Inflammatory macrophage (primary cell): Measurements from ENCODE around the gene PAQR4.

ENCODE experiments used
- DNase-seq, 2 donors: peaks; one replicate each; pipeline ENCODE4 v3.0.0-alpha.2; 2020 to 2022

PAQR4 gene

DNA sequence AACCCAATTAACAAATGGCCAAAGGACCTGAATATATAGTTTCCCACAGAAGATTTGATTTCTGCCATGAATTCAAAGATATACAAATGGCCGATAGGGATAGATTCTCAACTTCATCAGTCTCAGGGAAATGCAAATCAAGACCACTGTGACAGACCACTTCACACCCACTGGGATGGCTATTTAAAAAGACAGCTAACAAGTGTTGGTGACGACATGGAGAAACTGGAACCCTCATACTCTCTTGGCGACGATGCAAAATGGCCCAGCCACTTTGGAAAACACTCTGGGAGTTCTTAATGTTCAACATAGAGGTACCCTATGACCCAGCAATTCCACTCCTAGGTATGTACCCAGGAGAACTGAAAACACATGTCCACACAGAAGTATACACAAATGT is 22.5 kb upstream of the PAQR4 start:
- no peak for DNase-seq

DNA sequence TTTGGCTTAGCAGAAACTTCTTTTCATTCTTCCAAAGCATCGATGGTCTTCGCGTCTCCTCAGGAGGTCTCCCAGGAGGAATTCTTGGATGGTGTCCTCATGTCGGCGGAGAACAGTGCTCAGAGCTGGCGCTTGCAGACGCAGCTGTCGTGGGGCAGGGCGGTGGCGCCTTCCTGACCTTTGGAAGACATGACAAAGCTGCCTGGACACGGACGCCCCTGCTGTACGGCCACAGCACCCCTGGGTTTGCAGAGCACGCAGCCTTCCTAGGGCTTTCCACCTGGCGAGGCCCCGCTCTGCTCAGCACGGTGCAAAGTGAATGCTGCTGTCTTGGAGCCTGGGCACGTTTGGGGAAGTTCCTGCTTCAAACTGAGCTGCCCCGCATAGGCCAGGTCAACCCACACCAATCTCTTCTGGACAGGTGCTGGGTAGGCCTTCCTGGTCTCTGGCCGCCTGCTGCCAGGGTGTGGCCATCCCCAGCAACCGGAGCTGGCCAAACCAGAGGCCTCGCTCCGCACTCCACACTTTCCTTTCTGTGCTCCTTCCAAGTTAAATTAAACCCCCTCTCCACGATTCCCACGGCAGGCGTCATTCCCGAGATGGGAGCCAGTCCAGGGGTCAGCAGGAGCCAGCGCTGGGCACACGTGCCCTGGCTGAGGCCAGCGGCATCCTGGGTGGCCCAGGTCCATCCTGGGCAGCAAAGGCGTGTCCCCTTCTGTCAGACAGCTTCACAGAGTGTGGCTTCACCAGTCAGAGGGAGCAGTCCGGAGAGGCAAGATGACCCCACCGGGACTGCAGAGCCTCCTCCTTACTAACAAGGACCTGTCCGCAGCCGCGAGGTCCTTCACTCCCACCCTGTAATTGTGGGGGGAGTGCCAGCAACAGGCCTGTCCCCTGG is 20.1 kb upstream of the PAQR4 start:
- DNase-seq: no peak

DNA sequence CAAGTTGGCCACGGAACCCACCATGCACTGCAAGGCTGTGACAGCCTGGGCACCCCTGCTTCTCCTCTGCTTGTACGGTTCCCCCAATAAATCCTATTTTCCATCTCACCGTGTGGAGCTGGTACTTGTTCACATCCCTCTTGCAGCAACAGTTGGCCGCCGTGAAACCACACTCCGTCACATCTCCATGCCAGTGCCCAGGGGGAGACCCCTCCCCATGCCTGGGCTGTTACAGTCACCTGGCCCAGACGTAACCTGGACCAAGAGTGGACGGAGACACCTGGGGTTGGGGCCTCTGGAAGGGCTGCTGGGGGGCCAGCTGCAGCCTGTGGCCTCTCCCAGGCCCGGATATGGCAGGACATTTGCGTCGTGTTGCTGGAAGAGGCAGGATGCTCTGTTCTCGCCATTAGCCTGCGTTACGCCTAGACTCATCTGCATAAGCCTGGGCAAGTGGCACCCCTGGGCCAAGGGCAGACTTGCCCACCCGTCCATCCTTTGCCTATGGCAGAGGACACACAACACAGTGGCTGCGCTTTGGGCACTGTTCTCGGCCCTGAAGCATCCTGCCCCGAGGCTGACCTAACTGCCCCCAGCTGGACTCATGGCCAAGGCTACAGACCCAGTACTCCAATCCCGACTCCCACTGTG is 19.3 kb upstream of the PAQR4 start:
- no peak for DNase-seq

DNA sequence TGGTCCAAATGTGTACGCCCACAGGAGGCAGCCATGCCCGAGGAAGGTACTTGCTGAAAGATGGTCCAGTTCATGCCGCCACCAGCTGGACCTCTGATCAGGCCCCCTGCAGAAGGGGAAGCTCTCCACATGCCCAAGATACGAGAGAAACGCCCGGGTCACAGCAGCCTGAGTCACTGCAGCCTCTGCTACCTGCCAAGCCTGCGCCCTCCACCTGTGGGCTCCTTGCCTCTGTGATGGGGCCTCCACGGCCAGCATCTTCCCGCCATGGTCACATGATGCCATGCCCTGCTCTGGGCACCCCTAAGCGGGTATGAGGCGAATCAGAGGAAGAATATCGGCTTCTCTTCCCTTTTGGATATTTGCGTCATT is 18.8 kb upstream of the PAQR4 start:
- no peak for DNase-seq

DNA sequence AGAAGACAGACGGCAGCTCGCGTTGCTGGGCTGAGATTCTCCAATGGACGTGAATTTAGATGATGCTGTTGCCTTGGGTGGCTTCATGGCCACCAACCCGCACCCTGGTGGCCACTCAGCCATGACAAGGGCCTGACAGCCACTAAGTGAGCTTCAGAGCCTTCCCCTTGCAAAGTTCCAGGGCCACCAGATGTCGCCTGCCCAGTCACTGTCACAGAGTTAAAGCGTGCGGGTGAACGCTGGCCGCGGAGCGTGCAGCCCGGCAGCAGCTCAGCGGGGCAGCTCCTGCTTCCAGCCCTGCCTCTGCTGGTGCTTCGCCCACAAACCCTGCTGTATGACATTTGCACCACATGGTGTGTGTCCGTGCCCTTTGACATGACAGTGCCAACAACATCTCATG is 18.4 kb upstream of the PAQR4 start:
- no peak for DNase-seq

DNA sequence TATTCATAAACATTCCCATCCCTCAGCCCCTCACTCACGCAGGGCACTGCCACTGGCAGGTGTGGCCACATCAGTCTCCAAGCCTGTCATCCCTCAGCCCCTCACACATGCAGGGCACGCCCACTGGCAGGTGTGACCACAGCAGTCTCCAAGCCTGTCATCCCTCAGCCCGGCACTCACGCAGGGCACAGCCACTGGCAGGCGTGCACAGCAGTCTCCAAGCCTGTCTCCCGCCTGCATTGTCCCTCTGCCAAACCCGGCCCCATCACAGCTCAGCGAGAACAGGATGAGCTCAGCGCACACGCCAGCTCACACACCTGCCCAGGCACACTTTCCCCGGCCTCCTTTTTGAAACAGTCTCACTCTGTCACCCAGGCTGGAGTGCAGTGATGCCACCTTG is 16.5 kb upstream of the PAQR4 start:
- no peak for DNase-seq

DNA sequence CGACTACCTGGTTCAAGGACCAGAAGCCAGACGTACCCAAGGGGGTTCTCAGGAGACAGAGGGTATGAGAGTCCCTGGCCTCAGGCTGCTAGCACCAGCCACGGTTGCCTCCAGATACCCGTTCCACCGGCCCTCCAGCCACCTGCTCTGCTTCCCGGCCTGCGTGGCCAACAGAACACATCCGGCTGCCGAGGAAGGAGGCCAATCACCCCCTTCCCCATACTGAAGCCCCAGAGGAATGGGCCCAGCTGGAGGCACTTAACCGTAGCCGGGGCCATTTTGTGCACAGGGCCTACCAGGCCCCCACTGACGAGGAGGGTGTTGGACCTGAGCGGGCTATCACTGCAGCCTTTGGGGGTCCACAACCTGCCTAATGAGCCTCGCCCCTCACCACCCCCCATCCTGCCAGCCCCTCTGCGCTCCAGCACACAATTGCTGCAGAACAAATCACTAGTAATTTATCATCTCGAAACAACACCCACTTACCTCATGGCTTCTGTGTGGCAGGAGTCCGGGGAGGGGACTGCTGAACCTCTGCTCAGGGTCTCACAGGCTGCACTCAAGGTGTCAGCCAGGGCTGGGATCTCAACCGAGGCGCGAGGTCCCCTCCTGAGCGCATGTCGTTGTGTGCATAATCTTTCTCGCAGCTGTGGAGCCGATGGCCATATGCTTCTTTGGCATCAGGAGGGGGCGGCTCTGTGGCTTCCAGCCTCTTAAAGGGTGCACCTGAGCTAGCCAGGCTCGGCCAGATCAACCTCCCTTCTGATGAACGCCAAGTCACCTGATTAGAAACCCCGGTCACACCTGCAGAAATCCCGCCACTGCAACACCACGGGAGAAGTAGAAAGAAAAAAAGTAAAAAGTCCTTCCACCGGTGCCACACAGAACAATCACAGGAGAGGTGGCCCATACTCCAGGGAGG is 15.2 kb upstream of the PAQR4 start:
- DNase-seq: no peak

DNA sequence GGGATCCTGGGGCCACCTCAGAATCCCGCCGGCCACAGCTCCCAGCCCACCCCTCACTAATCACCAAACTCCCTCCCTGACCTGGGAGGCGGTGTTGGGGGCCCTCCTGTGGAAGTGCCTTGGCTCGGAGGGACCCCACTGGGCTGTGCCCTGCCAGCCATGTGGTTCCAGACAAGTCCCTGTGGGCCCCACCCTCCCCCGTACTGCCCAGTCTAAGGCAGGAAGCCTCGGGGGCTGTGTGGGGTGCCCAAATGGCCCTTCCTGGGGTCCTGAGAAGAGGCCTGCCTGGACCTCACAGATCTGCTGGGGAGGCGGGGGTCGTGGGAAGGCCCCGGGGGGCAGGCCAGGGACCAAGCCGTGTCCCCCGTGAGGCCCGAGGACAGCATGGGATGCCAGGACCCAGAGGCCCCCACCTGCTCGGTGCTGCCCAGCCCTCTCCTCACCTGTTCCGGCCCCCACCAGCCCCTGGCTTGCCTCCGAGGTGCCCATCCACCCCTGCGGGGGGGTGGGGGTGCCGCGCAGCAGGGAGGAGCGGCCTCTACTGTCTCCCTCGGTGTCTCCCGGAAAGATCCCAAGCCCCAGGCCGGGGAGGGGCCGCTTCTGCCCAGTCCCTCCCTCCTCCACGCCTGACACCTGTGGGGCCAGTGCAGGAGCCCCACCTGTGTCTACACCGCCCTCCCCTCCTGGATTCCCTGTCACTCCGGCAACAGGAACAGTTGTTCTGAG is 14.3 kb upstream of the PAQR4 start:
- no peak for DNase-seq

DNA sequence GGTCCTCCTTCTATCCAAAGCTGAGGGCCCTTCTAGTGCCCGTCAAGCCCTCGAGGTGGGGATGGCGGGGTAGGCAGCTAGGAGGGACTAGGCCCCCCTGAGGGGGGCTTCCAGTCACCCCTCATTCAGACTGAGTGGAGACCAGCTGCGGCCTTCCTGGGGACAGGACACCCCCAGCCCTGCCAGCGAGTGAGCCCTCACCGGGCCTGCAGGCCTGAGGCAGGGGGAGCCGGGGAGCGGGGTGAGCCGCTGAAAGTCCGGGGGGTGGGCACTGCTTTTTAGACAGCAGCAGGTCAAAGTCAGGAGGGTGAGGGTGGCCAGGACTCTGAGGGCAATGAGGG is 13.7 kb upstream of the PAQR4 start:
- DNase-seq: no peak

DNA sequence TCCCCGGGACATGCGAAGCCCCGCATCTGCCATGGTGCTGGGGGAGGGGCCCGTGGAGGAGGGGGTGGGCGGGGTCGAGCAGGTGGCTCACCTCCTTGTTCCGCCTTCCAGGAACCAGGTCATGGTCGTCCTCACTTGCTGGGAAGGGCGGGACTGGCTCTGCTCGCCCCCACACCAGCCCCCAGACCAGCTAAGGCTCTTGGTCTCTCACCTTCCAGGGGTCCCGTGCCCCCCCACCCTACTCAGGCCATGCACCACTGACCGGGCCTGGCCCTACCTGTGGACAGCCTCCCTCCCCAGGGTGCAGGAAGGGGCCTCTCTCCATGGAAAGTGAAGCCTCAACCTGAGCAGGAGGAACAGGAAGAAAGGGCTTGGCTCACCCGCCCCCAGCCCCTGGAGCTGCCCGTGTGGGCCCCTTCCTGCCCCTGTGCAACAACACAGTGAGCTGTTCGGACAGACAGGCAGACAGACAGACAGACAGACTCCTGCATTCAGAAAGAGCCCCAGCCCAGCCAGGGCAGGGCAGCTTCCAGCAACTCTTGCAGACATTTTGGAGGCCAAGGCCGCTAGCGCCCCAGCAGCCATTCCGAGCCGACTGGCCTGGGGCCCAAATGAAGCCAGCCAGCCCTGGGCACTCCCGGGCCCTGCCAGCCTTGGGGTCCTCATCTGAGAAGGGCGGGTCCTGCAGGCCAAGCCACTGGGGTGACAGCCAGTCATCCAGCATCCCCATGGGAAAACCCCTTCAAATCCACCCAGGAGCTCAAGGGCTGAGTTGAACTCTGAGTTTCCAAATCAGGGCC is 13.2 kb upstream of the PAQR4 start:
- peak in 1 of 2 donors; percentile 53 for DNase-seq

DNA sequence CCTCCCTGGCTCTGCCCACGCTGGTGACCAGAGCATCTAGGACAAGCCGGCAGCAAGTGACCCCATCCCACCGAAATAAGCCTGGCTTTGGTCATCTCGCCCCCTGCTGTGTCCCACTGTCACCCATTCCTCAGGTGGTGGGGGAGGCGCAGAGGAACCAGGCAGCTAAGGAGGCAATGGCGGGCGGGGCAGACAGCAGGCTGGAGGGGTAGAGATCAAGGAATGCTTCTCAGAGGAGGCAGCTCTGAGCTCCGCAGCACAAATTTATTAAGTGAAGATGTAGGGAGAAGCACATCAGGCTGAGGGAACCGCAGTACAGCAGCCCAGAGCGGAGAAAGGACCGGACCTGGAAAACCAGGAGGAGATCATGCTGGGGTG is 12.6 kb upstream of the PAQR4 start:
- DNase-seq: no peak

DNA sequence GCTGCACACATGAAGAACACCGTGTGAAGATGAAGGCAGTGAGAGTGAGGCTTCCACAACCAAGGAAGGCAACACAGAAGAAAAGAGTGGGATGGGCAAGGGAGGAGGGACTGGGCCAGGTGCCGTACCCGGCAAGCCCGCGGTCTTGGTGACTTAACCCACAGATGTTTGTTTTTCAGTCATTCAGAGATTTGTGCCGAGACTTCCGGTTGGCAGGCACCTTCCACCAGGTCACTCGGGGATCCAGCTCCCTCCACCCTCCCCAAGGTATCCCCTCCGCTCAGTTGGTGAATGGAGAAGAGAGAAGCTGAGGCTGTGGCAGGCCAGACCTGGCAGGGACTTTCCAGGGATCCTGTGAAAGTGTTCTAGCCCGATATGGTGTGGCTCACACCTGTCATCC is 9.9 kb upstream of the PAQR4 start:
- DNase-seq: no peak

DNA sequence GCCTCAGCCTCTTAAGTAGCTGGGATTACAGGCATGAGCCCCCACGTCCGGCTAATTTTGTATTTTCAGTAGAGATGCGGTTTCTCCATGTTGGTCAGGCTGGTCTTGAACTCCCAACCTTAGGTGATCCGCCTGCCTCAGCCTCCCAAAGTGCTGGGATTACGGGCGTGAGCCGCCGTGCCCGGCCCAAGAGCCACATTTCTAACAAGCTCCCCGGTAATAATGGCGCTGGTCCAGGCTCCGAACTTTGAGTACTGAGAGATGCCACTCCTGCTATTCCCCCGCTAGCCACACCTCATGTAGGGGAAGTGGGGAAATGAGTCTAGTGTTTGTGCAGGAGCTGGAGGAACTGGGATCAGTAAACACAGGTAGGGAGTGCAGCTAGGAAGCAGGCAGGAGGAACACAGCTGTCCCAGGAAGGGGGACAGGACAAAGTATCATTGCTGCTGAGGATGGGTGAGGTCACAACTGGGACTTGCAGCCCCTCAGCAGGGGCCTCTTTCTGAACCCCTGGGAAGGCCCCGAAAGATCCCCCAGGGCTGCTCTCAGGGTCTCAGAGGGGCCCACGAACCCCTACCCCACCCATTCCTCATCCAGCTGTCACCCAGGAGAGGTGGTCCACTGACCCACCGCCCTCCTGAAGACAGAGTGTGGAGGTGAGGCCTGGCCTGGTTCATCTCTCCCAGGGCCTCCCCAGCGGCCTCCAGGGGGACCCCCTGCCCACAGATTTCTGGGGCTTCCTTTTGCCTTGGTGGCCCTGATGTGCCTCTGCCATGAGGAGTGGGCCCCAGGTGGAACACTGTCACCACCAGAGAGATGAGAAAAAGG is 8.8 kb upstream of the PAQR4 start:
- no peak for DNase-seq

DNA sequence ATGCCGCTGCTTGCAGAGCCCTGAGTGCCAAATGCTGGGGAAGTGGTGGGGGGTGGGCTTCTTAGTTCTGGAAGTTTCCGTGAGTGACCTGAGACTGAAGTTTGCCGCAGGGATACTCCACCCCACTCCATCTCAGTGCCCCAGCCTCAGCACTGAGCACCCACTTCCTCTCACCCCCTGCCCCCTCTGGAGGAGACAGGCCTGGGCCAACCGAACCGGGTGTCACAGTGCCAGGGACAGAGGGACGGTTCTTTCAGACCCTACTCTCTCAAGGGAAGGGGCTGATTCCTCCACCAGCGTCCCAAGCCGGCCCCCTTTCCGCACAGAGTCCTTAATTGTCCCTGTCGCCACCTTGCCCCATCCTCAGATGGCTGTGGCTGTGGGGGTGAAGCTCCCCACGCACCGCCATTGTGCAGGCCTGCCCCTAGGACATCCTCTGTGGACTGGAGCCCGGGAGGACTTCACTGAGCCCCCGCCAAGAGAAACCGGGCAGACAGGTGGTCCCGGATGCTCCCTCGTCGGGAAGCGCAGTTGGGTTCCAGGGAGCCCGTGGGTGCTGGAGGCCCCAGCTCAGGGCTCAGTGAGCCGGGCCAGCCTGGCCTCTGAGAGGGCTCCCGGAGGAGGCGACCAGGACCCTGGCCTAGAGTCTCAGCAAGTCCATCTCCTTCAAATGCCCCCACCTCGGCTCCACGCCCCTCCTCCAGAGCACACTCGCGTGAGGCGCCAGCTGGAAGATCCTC is 6.6 kb upstream of the PAQR4 start:
- DNase-seq: no peak

DNA sequence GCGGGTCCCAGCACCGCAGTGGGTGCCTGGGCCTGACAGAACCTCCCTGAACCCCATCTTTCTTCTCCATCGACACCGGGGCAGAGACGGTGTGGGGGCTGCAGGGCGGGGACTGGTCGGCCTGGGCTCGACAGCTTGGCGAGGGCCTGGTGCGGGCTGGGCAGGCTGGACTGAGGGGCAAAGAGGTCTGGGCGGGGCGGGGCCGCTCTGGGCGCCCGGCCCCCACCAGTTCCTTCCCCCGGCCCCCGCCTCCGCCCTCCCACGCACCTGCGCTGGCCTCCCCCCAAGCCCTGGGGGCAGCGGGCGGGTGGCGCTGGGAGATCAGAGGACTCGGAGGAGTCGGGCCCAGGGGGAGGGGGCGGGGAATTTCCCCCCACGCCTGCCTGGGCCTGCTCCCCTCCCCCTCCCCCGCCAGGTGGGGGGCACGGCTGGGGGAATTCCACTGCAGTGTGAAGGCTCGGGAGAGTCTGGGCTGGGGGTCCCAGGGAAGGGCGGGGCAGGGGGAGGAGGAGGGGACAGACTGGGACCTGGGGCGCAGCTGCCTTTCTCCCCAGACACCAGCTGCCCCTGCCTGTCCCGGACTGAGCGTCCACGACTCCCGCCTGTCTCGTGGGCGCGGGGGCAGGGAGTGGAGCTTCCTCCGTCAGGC is 6.0 kb upstream of the PAQR4 start:
- peak in 1 of 2 donors; percentile 10 for DNase-seq

DNA sequence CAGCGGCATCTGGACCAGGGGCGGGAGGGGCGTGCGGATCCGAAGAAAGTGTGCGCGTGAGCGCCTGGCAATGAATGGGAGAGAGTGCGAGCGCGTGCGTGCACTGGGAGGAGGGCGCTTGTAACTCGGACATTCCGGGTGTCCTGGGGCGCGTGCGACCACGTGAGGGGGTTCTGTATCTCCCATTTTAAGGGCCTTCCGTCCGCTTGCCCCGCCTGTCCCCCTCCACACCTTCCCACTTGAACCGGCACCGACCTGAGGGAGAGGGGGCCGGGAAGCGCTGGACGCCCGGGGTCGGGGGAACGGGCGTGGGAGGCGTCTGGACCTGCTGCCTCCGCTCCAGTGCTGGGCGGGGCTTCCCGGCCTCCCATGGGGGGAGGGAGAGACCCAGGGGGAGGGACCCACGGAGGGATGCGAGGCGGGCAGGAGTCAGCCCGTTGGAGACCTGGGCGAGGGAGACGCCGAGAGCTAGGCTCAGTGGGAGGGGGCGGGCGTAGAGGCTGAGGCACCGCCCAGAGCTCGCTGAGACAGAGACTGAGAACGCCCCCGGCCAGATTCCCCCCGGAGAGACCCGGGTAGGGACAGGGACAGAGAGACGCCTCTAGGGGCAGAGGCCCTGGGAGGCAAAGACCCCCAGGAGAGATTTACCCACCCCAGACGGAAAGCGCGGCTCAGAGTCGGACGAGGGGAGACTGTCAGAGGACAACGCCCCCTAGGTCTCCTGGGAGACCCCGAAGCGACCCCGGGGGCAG is 5.2 kb upstream of the PAQR4 start, which contains the start of gene KREMEN2:
TSS of gene KREMEN2 (plus strand) at position 553 of the 752 bp plus-strand sequence. CDS start 246 bp downstream, outside the sequence.
- peak in 1 of 2 donors; percentile 50 for DNase-seq

DNA sequence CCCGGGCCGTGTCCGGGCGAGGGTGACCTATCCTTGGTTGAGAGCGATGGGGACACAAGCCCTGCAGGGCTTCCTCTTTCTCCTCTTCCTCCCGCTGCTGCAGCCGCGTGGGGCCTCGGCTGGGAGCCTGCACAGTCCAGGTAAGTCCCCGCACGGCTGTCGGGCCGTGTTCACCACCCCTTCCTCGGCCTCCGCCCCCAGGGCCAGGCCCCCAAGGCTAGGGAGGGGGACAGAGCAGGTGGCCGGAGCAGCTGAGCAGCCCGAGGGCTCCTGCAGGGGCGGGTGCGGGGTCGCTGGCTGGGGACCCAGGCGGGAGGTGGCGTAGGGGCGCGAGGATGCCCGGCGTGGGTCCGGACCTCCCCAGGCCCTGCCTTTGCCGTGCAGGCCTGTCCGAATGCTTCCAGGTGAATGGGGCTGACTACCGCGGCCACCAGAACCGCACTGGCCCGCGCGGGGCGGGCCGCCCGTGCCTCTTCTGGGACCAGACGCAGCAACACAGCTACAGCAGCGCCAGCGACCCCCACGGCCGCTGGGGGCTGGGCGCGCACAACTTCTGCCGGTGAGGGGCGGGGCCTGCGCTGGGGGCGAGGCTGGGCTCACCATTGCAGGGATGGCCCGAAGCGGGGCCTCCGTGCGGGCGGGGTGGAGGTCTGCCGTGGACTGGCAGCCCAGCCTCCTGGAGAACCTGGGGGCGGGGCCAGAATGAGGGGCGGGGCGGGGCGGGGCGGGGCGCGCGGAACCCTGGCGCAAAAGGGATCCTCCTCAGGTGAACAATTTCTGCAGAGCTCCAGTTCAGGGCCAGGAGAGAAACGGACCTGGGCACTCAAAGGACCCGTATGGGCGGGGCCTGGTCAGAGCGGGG is 4.4 kb upstream of the PAQR4 start:
- DNase-seq: peak; percentile 18 to 36
